ENCODE measurements around the gene STK35.

Gene STK35

GRCh38 chr20:2108987-2109386 lies 7.4 kb downstream of the STK35 start:
- TF ChIP-seq, protein P1, sequence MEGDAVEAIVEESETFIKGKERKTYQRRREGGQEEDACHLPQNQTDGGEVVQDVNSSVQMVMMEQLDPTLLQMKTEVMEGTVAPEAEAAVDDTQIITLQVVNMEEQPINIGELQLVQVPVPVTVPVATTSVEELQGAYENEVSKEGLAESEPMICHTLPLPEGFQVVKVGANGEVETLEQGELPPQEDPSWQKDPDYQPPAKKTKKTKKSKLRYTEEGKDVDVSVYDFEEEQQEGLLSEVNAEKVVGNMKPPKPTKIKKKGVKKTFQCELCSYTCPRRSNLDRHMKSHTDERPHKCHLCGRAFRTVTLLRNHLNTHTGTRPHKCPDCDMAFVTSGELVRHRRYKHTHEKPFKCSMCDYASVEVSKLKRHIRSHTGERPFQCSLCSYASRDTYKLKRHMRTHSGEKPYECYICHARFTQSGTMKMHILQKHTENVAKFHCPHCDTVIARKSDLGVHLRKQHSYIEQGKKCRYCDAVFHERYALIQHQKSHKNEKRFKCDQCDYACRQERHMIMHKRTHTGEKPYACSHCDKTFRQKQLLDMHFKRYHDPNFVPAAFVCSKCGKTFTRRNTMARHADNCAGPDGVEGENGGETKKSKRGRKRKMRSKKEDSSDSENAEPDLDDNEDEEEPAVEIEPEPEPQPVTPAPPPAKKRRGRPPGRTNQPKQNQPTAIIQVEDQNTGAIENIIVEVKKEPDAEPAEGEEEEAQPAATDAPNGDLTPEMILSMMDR (IDR thresholded peaks at IDR 0.05): no peak

- TF ChIP-seq, protein P1 (IDR thresholded peaks at IDR 0.05): no peak
These were observed 8.0 kb downstream of the STK35 start for GRCh38 chr20:2109425-2110210.

- TF ChIP-seq, protein P1 (IDR thresholded peaks at IDR 0.05): no peak
These were observed 11.3 kb downstream of the STK35 start for GRCh38 chr20:2112910-2113309.

DNA sequence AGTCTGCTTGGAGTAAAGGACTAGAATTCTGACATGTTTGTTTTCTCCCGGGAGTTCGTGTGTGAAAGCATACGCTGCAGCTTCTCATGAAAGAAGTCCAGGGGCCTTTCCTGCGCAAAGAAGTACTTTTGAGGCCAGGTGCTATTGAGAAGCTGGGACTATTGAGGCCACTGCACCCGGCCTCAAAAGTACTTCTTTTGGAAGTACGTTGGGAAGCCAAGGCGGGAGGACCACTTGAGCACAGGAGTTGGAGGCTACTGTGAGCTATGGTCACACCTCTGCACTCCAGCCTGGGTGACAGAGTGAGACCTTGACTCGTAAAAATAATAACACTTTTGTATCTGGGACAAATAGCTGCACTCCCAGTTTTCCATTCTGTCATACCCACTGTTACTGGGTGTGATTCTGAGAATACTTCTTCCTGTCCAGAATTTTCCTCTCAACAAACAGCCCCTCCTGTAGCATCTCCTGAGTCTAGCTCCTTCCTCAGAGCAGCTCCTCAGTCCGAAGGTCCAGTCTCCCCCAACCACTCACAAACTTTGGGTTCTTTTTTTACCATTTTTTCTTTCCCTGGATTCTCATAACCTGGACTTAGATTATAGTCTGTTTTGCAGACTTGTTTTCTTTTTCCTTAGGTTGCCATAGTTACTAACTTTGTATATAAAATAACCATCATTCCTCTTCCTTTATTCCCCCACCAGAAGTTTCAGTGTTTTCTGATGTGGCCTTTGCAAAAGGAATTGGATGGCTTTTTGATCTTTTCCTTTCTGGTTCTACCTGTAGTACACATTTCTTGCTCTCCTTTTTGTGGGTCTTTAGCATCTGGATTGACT lies 12.7 kb downstream of the STK35 start:
- TF ChIP-seq, protein P1 (IDR thresholded peaks at IDR 0.05): no peak

- TF ChIP-seq, protein P1 (IDR thresholded peaks at IDR 0.05): no peak
These were observed 13.5 kb downstream of the STK35 start for GRCh38 chr20:2114990-2115681.

DNA sequence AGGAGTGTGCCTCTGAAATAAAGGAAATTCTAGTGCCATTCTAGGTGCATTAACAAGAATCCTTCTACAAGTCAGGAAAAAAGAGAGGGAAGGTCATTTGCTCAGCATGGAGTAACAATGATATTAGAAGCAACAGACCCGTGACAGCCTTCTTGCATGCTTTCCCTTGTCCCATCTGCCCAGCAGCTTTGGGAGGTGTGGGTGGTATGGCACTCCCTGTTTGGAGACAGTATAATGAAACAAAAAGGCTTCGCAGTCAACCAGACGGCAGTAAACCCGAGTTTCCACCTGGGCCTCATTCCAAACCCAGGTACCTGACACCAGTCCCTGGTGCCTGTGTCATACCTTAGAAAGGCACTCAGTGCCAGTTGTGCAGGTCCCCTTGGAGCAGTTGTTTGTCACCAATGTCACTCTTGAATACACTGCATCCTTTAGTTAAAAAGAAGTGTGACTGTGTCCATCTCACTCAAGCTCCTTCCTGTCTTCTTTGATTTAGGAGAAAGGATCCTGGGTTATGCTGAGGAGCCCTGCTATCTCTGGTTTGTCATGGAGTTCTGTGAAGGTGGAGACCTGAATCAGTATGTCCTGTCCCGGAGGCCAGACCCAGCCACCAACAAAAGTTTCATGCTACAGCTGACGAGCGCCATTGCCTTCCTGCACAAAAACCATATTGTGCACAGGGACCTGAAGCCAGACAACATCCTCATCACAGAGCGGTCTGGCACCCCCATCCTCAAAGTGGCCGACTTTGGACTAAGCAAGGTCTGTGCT lies 14.7 kb downstream of the STK35 start:
- TF ChIP-seq, protein P1 (IDR thresholded peaks at IDR 0.05): no peak

DNA sequence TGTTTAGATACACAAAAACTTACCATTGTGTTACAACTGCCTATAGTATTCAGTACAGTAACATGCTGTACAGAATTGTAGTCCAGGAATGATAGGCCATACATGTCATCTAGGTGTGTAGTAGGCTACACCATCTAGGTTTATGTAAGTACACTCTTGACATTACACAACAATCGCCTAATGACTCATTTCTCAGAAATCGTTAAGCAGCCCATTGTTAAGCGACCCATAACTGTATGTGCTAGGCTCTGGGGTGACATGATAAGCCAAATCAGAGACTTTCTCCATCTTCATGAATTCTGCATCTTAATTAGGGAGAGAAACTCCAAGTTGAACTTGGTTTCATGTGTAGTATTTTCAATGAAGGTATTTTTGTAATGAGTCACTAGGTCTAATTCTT lies 17.2 kb downstream of the STK35 start:
- TF ChIP-seq, protein P1 (IDR thresholded peaks at IDR 0.05): no peak

Data from LNCAP (cell line).